Neural progenitor cell (in vitro differentiated cells): ENCODE results near the gene FRMPD4. TPM values are rescaled to one million over a fixed set of nuclear protein-coding genes. Genes with fewer than 3 reads are reported as not detected.

ENCODE experiments used
- DNase-seq: peaks from one replicate; pipeline ENCODE4 v3.0.0-alpha.2; 2016; ENCODE audit warnings: low spot score
- H2AFZ ChIP-seq: fragments of 200-600 bp; sonication (generic); replicated peaks from 2 replicates; pipeline ENCODE4 v1.6.1; 2016; ENCODE audit warnings: antibody characterized with exemption
- H3F3A ChIP-seq: fragments of 200-600 bp; sonication (generic); 2 replicates; pipeline ENCODE4 v1.6.1; 2016; ENCODE audit warnings: antibody characterized with exemption, low read depth
- H3K27ac ChIP-seq: fragments of 200-600 bp; sonication (generic); 2 replicates; pipeline ENCODE4 v1.5.1; 2016; ENCODE audit warnings: mild to moderate bottlenecking
- H3K27me3 ChIP-seq: fragments of 200-600 bp; sonication (generic); 2 replicates; pipeline ENCODE4 v1.6.1; 2016; ENCODE audit warnings: mild to moderate bottlenecking, moderate library complexity
- H3K36me3 ChIP-seq: fragments of 200-600 bp; sonication (generic); 2 replicates; pipeline ENCODE4 v1.5.1; 2016
- H3K4me1 ChIP-seq: fragments of 200-600 bp; sonication (generic); 2 replicates; pipeline ENCODE4 v1.6.1; 2016; ENCODE audit warnings: mixed run types
- H3K4me2 ChIP-seq: fragments of 200-600 bp; sonication (generic); 2 replicates; pipeline ENCODE4 v1.6.1; 2016
- H3K4me3 ChIP-seq: fragments of 200-600 bp; sonication (generic); 2 replicates; pipeline ENCODE4 v1.5.1; 2016
- H3K79me2 ChIP-seq: fragments of 200-600 bp; sonication (generic); 2 replicates; pipeline ENCODE4 v1.6.1; 2016; ENCODE audit warnings: low read depth
- H3K9ac ChIP-seq: fragments of 200-600 bp; sonication (generic); 2 replicates; pipeline ENCODE4 v1.6.1; 2016
- H3K9me3 ChIP-seq: fragments of 200-600 bp; sonication (generic); 2 replicates; pipeline ENCODE4 v1.5.1; 2016; ENCODE audit warnings: low read depth
- H4K20me1 ChIP-seq: fragments of 200-600 bp; sonication (generic); 2 replicates; pipeline ENCODE4 v1.6.1; 2016; ENCODE audit warnings: low read depth
- H3K27ac Mint-ChIP-seq: 3 replicates; pipeline ENCODE4 v1.8.0; 2021; ENCODE audit warnings: mixed read lengths
- H3K27me3 Mint-ChIP-seq: 2 replicates; pipeline ENCODE4 v1.8.0; 2022; ENCODE audit warnings: low read depth, mild to moderate bottlenecking, inconsistent platforms, moderate library complexity, mixed read lengths; ENCODE audit not compliant: insufficient read depth
- H3K36me3 Mint-ChIP-seq: 3 replicates; pipeline ENCODE4 v1.8.0; 2021; ENCODE audit warnings: mixed read lengths
- H3K4me1 Mint-ChIP-seq: 3 replicates; pipeline ENCODE4 v1.8.0; 2021; ENCODE audit warnings: mixed read lengths
- H3K4me3 Mint-ChIP-seq: 3 replicates; pipeline ENCODE4 v1.8.0; 2021; ENCODE audit warnings: mild to moderate bottlenecking, moderate library complexity, mixed read lengths
- H3K9me3 Mint-ChIP-seq: 3 replicates; pipeline ENCODE4 v1.8.0; 2020; ENCODE audit warnings: mixed read lengths
- CTCF ChIP-seq: fragments of 200-600 bp; sonication (generic); IDR thresholded peaks from 2 replicates; pipeline ENCODE4 v1.5.1; 2017; ENCODE audit warnings: antibody characterized with exemption, mild to moderate bottlenecking
- EZH2 ChIP-seq: fragments of 200-600 bp; sonication (generic); IDR thresholded peaks from 2 replicates; pipeline ENCODE4 v1.6.1; 2017; ENCODE audit warnings: antibody characterized with exemption, mild to moderate bottlenecking, moderate library complexity
- EZH2phosphoT487 ChIP-seq: fragments of 200-600 bp; sonication (generic); IDR thresholded peaks from 2 replicates; pipeline ENCODE4 v1.6.1; 2017; ENCODE audit warnings: antibody characterized with exemption
- total RNA-seq: library from RNA; depleted of rRNA; stranded (reverse); fragments of >200 nt; gene quantifications from 2 replicates; pipeline ENCODE4 v1.2.3, GENCODE V29; 2015; ENCODE audit warnings: low replicate concordance

FRMPD4 gene
- total RNA-seq, 1 donor from 2014 or later = not detected

GRCh38 chrX:12463873-12464272, 325.6 kb downstream of the FRMPD4 start:
- TF ChIP-seq EZH2 (no peak), CTCF (no peak), EZH2phosphoT487 (no peak)
- H3K27ac ChIP-seq = no peak overlapping the region
- H3K36me3 ChIP-seq = no peaks in the 10 kb centered on the region
- no peak overlapping the region for H2AFZ ChIP-seq
- H3K9ac ChIP-seq = no peak overlapping the region
- no peaks in the 10 kb centered on the region for H3K27me3 ChIP-seq
- Mint-ChIP-seq H3K36me3 (no peaks in the 10 kb centered on the region), H3K9me3 (peaks cover 2% of the 10 kb centered on the region), H3K27ac (no peak overlapping the region), H3K4me3 (no peak overlapping the region), H3K4me1 (no peaks in the 10 kb centered on the region), H3K27me3 (no peaks in the 10 kb centered on the region)
- no peaks in the 10 kb centered on the region for H3F3A ChIP-seq
- H3K4me3 ChIP-seq = no peak overlapping the region
- H3K79me2 ChIP-seq = no peaks in the 10 kb centered on the region
- H3K4me2 ChIP-seq = no peak overlapping the region
- H3K9me3 ChIP-seq = no peaks in the 10 kb centered on the region
- no peak for DNase-seq
- no peaks in the 10 kb centered on the region for H3K4me1 ChIP-seq
- H4K20me1 ChIP-seq = no peaks in the 10 kb centered on the region

- Mint-ChIP-seq H3K27ac (no peak overlapping the region), H3K27me3 (peaks cover 2% of the 10 kb centered on the region), H3K36me3 (no peaks in the 10 kb centered on the region), H3K4me3 (no peak overlapping the region), H3K4me1 (no peaks in the 10 kb centered on the region), H3K9me3 (peaks cover 2% of the 10 kb centered on the region)
- H3K27me3 ChIP-seq = no peaks in the 10 kb centered on the region
- H3F3A ChIP-seq = no peaks in the 10 kb centered on the region
- H3K9me3 ChIP-seq = no peaks in the 10 kb centered on the region
- no peaks in the 10 kb centered on the region for H3K36me3 ChIP-seq
- H3K79me2 ChIP-seq = no peaks in the 10 kb centered on the region
- no peaks in the 10 kb centered on the region for H4K20me1 ChIP-seq
- H3K4me1 ChIP-seq = no peaks in the 10 kb centered on the region
- H3K4me3 ChIP-seq = no peak overlapping the region
- H2AFZ ChIP-seq = no peak overlapping the region
- no peak overlapping the region for H3K4me2 ChIP-seq
- no peak overlapping the region for H3K27ac ChIP-seq
- no peak for DNase-seq
- TF ChIP-seq EZH2phosphoT487 (no peak), CTCF (no peak), EZH2 (no peak)
- no peak overlapping the region for H3K9ac ChIP-seq
These were observed 329.0 kb downstream of the FRMPD4 start for GRCh38 chrX:12467321-12467720.

GRCh38 chrX:12469296-12469695, 331.0 kb downstream of the FRMPD4 start:
- Histone ChIP-seq H2AFZ (no peak overlapping the region), H3K4me3 (no peak overlapping the region), H3K4me1 (no peaks in the 10 kb centered on the region), H3K9ac (no peak overlapping the region), H3K9me3 (no peaks in the 10 kb centered on the region), H4K20me1 (no peaks in the 10 kb centered on the region), H3F3A (no peaks in the 10 kb centered on the region), H3K4me2 (no peak overlapping the region), H3K27ac (no peak overlapping the region), H3K36me3 (no peaks in the 10 kb centered on the region), H3K27me3 (no peaks in the 10 kb centered on the region), H3K79me2 (no peaks in the 10 kb centered on the region)
- Mint-ChIP-seq H3K27me3 (peaks cover 4% of the 10 kb centered on the region), H3K27ac (no peak overlapping the region), H3K36me3 (no peaks in the 10 kb centered on the region), H3K4me3 (no peak overlapping the region), H3K4me1 (no peaks in the 10 kb centered on the region), H3K9me3 (peaks cover 3% of the 10 kb centered on the region)
- TF ChIP-seq EZH2phosphoT487 (no peak), CTCF (no peak), EZH2 (no peak)
- DNase-seq = no peak
